HG03469 (cell line): ENCODE results near the gene REV1.
"Not testable (repeated sequence)": the region's sequence is repeated elsewhere in the genome, so short reads cannot be mapped to it uniquely, and the experiment has no call there.

ENCODE experiments used
- ATAC-seq: cut with Tn5 transposase; IDR thresholded peaks from one replicate; pipeline ENCODE4 v1.9.1; 2021; ENCODE audit warnings: mild to moderate bottlenecking, moderate library complexity, moderate number of reproducible peaks; ENCODE audit not compliant: unreplicated experiment

Gene REV1

GRCh38 chr2:99404797-99405669 is 84.8 kb downstream of the REV1 start:
- ATAC-seq: no peak

DNA sequence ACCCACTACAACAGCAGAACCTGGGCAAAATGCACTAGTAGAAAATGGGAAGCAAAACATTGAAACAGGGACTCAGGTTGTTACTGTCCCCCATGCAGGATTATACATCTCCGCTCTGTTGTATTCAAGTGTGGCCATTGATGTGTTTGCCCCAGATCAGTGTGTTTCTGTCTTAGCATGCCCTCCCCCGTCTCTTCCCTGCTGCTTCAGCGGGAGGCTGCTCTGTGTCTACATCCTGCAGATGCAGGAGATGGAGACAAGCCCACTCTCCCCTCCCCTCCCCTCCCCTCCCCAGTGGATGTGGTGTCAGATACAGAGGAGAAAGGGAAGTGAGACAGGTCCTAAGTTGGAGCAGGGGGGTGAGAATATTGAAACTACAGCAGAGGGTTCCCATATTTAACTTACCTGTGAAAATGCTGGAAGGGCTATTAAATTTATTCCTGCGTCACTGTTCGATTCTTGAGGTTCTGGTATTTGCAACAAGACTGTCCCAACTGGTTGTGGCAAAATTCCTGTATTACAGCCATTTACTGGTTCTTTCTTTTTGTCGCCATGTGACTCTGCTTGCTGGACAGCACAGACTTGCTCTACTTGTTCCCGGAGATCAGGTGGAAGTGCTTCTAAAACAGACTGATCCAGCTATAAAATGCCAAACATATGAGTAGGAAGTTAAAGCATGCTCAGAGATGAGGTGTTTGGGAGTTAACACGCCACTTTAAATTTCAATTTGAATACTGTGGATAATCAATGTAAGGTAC is 85.6 kb downstream of the REV1 start:
- no peak for ATAC-seq

DNA sequence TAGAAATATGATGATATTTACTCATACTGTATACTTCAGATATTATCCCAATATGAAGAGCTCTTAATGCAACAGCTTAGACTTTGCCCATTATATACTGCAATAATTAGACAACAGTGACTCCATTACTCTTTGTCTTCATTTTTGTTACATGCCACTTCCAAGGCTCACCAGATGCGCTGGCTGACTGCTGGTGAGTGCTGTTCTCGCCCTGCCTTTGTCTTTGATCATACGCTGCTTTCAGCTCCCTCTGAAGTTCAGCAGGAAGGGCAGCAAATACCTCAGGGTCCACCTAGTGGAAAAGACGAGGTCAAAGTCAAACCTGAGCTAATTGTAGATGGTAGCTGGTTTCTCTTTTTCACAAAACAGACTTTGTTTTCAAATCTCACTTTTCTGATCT is 86.3 kb downstream of the REV1 start:
- no peak for ATAC-seq

DNA sequence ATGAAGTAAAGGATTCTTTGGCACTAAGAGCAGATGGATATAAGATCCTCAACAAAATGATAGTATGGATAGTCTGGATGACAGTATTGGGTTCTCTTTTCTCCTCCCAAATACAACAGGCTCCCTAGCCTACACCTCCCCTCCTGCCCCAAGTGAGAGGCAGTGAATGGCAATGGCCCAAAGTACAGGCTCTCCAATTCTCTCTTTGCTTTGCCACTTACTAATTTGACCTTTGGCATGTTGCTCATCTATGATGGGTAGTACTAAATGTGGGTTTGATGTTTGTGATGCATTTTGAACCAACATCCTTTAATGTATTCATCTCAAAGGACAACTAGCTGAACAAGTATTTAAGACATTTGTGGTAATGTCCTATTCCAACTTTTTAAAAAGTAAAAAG is 86.7 kb downstream of the REV1 start:
- no peak for ATAC-seq

- no peak for ATAC-seq
Measured at GRCh38 chr2:99401841-99402240, 88.0 kb downstream of the REV1 start.

DNA sequence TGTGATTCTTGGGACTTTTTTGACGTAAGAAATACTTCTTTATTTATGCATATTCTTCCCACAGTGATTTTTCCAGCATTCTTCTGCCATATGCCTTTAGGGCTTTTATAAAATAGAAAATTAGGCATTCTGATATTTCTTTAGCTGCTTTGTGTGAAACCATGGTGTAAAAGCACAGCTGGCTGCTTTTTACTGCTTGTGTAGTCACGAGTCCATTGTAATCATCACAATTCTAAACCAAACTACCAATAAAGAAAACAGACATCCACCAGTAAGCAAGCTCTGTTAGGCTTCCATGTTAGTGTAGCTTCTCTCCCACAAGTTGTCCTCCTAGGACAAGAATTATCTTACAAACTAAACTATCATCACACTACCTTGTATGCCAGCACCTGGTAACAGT is 90.0 kb downstream of the REV1 start:
- no peak for ATAC-seq

GRCh38 chr2:99399063-99399462 is 90.8 kb downstream of the REV1 start:
- no peak for ATAC-seq

DNA sequence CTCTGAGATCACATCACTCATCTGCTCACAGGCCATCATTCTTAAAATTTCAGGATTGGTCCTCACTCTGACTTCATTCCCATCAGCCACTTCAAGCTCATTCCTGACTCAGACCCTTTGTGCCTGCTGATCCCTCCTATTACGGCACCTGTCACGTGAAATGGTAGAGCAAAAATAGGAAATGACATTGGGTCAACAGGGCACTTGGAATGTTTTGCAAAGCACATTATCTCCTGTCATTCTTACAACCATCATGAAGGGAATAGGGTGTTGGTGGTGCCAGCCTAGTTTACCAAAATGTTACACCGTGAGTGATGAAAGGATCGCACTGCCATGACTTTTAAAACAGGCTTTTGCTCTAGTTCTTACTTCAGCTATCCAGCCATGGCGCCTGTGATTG is 91.5 kb downstream of the REV1 start:
- no peak for ATAC-seq

GRCh38 chr2:99397266-99397920 is 92.4 kb downstream of the REV1 start:
- ATAC-seq: no peak

DNA sequence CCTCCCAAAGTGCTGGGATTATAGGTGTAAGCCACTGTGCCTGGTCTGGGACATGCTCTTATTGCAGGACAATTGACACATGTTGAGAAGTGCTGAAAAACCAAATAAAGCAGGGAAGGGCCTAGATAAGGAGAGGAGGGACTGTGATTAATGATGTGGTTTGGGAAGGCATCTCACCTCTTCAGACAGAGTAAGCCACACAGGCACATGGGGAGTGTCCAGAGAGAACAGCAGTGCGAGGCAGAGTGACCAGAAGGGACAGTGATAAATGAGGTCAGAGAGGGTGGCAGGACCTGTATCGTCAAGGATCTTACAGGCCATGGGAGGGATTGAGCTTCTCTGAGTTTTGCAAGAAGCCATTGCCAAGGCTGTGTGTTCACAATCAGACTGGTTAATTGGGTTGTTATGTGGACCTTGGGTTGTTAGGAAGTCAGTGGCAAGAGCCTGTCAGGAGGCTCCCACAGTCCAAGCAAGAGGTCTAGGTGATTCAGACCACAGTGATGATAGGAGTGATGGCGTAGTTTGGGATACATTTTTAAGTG is 94.2 kb downstream of the REV1 start:
- ATAC-seq: no peak

DNA sequence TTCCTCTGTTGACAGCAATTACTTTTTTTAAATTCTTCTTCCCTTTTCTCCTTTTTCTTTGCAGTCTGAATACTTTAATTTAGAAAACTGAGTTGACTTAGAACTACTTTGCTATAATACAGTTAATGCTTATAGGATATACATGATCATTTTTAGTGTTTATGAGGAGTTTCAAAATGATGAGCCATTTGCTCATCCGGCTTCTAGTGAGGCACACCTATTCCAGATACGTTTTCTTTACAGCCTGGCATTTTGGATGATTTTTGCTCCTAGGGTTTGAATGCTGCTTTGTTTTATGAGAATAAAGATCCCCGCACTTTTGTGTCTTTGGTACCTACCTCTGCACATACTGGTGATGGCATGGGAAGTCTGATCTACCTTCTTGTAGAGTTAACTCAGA is 99.9 kb downstream of the REV1 start:
- ATAC-seq: no peak

DNA sequence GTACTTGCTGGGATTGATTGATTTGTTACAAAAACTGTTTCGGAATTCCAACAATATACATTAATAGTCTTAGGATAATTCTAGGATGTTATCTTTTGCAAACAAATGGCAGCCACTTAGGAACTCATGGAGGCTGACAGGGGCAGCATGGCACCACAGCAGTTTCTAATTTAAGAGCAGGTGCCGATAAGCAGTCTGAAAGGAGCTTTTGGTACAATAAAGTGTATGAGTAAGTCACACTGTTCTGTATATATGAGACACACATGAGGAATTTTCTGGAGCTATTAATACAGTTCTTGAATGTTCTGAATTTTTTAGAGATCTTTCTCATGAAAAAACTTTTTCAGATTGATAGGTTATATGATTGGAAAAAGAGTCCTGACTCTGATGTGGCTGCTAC is 100.4 kb downstream of the REV1 start:
- no peak for ATAC-seq

DNA sequence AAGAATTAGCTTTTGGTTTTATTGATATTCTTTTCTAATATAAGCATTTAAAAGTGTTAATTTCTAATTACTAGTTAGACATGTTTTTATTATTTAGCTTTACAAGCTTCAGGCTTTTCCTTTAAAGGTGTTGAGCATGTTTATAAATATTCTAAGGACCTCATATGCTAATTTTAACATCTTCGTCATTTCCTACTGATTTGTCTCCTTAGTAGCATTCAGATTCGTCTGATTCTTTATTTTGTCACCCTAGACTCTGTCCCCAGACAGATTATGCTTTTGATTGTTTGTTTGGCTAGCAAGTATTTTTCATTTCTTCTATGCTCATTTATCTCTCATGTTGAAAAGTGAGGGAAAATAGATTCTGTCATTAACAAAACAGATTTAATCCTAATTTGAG is 100.9 kb downstream of the REV1 start:
- ATAC-seq: no peak

- ATAC-seq: no peak
Measured at GRCh38 chr2:99386011-99386410, 103.8 kb downstream of the REV1 start.

- ATAC-seq: no peak
Measured at GRCh38 chr2:99382143-99382542, 107.7 kb downstream of the REV1 start.

GRCh38 chr2:99380376-99381010 is 109.3 kb downstream of the REV1 start:
- no peak for ATAC-seq

DNA sequence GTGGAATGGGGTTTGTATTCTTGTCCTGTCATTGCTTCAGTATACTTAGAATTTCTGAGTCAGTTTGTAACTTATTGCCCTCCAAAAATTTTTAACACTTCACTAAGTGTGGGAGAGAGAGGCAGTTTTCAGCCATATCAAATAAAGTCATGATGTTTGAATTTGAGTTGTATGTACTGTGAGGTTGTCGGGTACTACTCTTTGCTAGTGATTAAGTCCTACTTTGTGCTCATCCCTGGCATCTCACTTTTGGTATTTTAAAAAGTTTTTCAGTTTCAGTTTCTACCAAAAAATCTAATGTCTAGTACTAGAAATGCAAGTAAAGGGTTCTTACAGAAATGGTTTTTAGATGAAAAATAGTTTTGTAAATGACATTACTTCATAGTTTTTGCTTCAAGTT is 111.9 kb downstream of the REV1 start:
- ATAC-seq: no peak

- ATAC-seq: no peak
Measured at GRCh38 chr2:99376254-99376864, 113.5 kb downstream of the REV1 start.

- no peak for ATAC-seq
Measured at GRCh38 chr2:99374747-99375146, 115.1 kb downstream of the REV1 start.

GRCh38 chr2:99373144-99373543 is 116.7 kb downstream of the REV1 start:
- no peak for ATAC-seq

DNA sequence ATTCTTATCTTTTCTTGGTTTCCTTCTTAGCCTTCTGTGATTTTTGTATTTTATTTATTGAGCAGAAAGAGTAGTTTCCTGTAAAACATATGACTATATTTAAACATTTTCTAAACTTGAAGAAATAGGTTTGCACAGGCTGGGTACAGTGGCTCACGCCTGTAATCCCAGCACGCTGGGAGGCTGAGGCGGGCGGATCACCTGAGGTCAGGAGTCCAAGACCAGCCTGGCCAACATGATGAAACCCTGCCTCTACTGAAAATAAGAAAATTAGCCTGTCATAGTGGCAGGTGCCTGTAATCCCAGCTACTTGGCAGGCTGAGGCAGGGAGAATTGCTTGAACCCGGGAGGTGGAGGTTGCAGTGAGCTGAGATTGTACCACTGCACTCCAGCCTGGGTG is 121.0 kb downstream of the REV1 start:
- not testable (repeated sequence) for ATAC-seq
